HG03558 (cell line): ENCODE data around the gene PRCD.
"Not testable (repeated sequence)": the region's sequence is repeated elsewhere in the genome, so short reads cannot be mapped to it uniquely, and the experiment has no call there.

ENCODE experiments used
- ATAC-seq: cut with Tn5 transposase; IDR thresholded peaks from one replicate; pipeline ENCODE4 v1.9.1; 2021; ENCODE audit warnings: moderate number of reproducible peaks; ENCODE audit not compliant: unreplicated experiment; ENCODE audit errors: extremely low read depth

Gene PRCD

GRCh38 chr17:76524598-76525512 is 15.0 kb upstream of the PRCD start:
- no peak for ATAC-seq

- ATAC-seq: not testable (repeated sequence)
Observed at GRCh38 chr17:76525513-76525833, 14.4 kb upstream of the PRCD start.

GRCh38 chr17:76527016-76527415 is 12.8 kb upstream of the PRCD start:
- not testable (repeated sequence) for ATAC-seq

GRCh38 chr17:76527430-76528111 is 12.3 kb upstream of the PRCD start:
- no peak for ATAC-seq

- no peak for ATAC-seq
Observed at GRCh38 chr17:76528156-76528527, 11.7 kb upstream of the PRCD start.

GRCh38 chr17:76528528-76529223 is 11.2 kb upstream of the PRCD start:
- ATAC-seq: no peak

- ATAC-seq: no peak
Observed at GRCh38 chr17:76529224-76530094, 10.4 kb upstream of the PRCD start.

GRCh38 chr17:76530095-76530723 is 9.6 kb upstream of the PRCD start:
- ATAC-seq: no peak

GRCh38 chr17:76530811-76531485 is 8.9 kb upstream of the PRCD start:
- no peak for ATAC-seq

- no peak for ATAC-seq
Observed at GRCh38 chr17:76531486-76532038, 8.3 kb upstream of the PRCD start.

GRCh38 chr17:76532072-76532651 is 7.7 kb upstream of the PRCD start:
- ATAC-seq: no peak

GRCh38 chr17:76533640-76534359 is 6.0 kb upstream of the PRCD start:
- ATAC-seq: not testable (repeated sequence)

- no peak for ATAC-seq
Observed at GRCh38 chr17:76534831-76535732, 4.8 kb upstream of the PRCD start.

- ATAC-seq: no peak
Observed at GRCh38 chr17:76535788-76536510, 3.9 kb upstream of the PRCD start.

- no peak for ATAC-seq
Observed at GRCh38 chr17:76536511-76537287, 3.1 kb upstream of the PRCD start.

- ATAC-seq: no peak
Observed at GRCh38 chr17:76537288-76537577, 2.6 kb upstream of the PRCD start.
